Muscle layer of colon (tissue), 2 donors: Measurements from ENCODE around the gene KLHDC3.
A peak's percentile ranks its signal among the peaks of the same experiment; 100 is the strongest.

Experiments used
- H3K27ac ChIP-seq: one replicate; pipeline ENCODE4 v1.7.0; 2013; ENCODE audit warnings: low read depth, mild to moderate bottlenecking, low read length, moderate library complexity
- H3K27me3 ChIP-seq, 2 donors: one replicate each; pipeline ENCODE4 v1.7.0; 2013; ENCODE audit warnings: low read length in 2 of 2, mild to moderate bottlenecking in 2 of 2; ENCODE audit not compliant: insufficient read depth in 2 of 2, control insufficient read depth in 1 of 2
- H3K36me3 ChIP-seq: one replicate; pipeline ENCODE4 v1.7.0; 2013; ENCODE audit warnings: mild to moderate bottlenecking, low read length; ENCODE audit not compliant: insufficient read depth
- H3K4me1 ChIP-seq: one replicate; pipeline ENCODE4 v1.7.0; 2013; ENCODE audit warnings: mild to moderate bottlenecking, low read length; ENCODE audit not compliant: insufficient read depth
- H3K4me3 ChIP-seq, 2 donors: one replicate each; pipeline ENCODE4 v1.7.0; 2013; ENCODE audit warnings: low read length in 2 of 2, low read depth in 1 of 2, mild to moderate bottlenecking in 1 of 2, moderate library complexity in 1 of 2
- H3K9ac ChIP-seq: one replicate; pipeline ENCODE4 v1.7.0; 2013; ENCODE audit warnings: low read length
- H3K9me3 ChIP-seq: one replicate; pipeline ENCODE4 v1.7.0; 2013; ENCODE audit warnings: mild to moderate bottlenecking, low read length
- donor health status: abdominal sarcoma.
- donor health status: Adenocarcinoma of cecum.

The KLHDC3 gene

GRCh38 chr6:43016176-43016942, 2.3 kb downstream of the KLHDC3 start:
- Histone ChIP-seq H3K4me3 (no peak overlapping the region), H3K27me3 (no peaks in the 10 kb centered on the region), H3K27ac (no peak overlapping the region), H3K9me3 (no peaks in the 10 kb centered on the region), H3K9ac (no peak overlapping the region), H3K36me3 (peaks cover 37% of the 10 kb centered on the region), H3K4me1 (peaks cover 47% of the 10 kb centered on the region)

- Histone ChIP-seq H3K4me3 (no peak overlapping the region), H3K4me1 (peaks cover 47% of the 10 kb centered on the region), H3K9me3 (no peaks in the 10 kb centered on the region), H3K27me3 (no peaks in the 10 kb centered on the region), H3K9ac (no peak overlapping the region), H3K36me3 (peaks cover 31% of the 10 kb centered on the region), H3K27ac (no peak overlapping the region)
These were observed 2.9 kb downstream of the KLHDC3 start for GRCh38 chr6:43016943-43017334.

- Histone ChIP-seq H3K4me3 (no peak overlapping the region), H3K9ac (no peak overlapping the region), H3K27me3 (no peaks in the 10 kb centered on the region), H3K36me3 (peaks cover 30% of the 10 kb centered on the region), H3K9me3 (no peaks in the 10 kb centered on the region), H3K27ac (no peak overlapping the region), H3K4me1 (peaks cover 49% of the 10 kb centered on the region)
These were observed 5.1 kb downstream of the KLHDC3 start for GRCh38 chr6:43019152-43019551.

GRCh38 chr6:43020052-43020705, 6.1 kb downstream of the KLHDC3 start:
- H3K27ac ChIP-seq, result peak overlapping the region; percentile 90
- H3K27me3 ChIP-seq, result no peaks in the 10 kb centered on the region
- H3K36me3 ChIP-seq, result peaks cover 40% of the 10 kb centered on the region
- H3K9me3 ChIP-seq, result no peaks in the 10 kb centered on the region
- no peak overlapping the region for H3K4me3 ChIP-seq
- peaks cover 44% of the 10 kb centered on the region for H3K4me1 ChIP-seq
- H3K9ac ChIP-seq, result no peak overlapping the region

GRCh38 chr6:43020847-43021246, 6.8 kb downstream of the KLHDC3 start:
- H3K27ac ChIP-seq, result peak overlapping the region; percentile 90
- H3K36me3 ChIP-seq, result peaks cover 43% of the 10 kb centered on the region
- H3K4me1 ChIP-seq, result peaks cover 39% of the 10 kb centered on the region
- no peaks in the 10 kb centered on the region for H3K9me3 ChIP-seq
- H3K27me3 ChIP-seq, result no peaks in the 10 kb centered on the region
- peak overlapping the region; percentile 75 to 95 for H3K4me3 ChIP-seq
- H3K9ac ChIP-seq, result peak overlapping the region; percentile 65

GRCh38 chr6:43021270-43022047, 7.4 kb downstream of the KLHDC3 start, which contains the start of gene RRP36:
TSS of gene RRP36 (plus strand) at chr6:43021623. CDS start at chr6:43021655, 32 bp downstream.
- peaks cover 49% of the 10 kb centered on the region for H3K36me3 ChIP-seq
- H3K27ac ChIP-seq, result peak within 1 kb of the TSS; percentile 99
- no peaks in the 10 kb centered on the region for H3K9me3 ChIP-seq
- H3K27me3 ChIP-seq, result no peaks in the 10 kb centered on the region
- H3K9ac ChIP-seq, result peak within 1 kb of the TSS; percentile 65
- H3K4me3 ChIP-seq, result peak within 1 kb of the TSS; percentile 75 to 95
- peaks cover 32% of the 10 kb centered on the region for H3K4me1 ChIP-seq

GRCh38 chr6:43024436-43024835, 10.4 kb downstream of the KLHDC3 start:
- H3K4me3 ChIP-seq, result no peak overlapping the region
- no peak overlapping the region for H3K27ac ChIP-seq
- H3K36me3 ChIP-seq, result peaks cover 58% of the 10 kb centered on the region
- no peaks in the 10 kb centered on the region for H3K9me3 ChIP-seq
- no peak overlapping the region for H3K9ac ChIP-seq
- peaks cover 24% of the 10 kb centered on the region for H3K4me1 ChIP-seq
- H3K27me3 ChIP-seq, result no peaks in the 10 kb centered on the region

GRCh38 chr6:43026365-43026764, 12.3 kb downstream of the KLHDC3 start:
- Histone ChIP-seq H3K9ac (no peak overlapping the region), H3K27ac (no peak overlapping the region), H3K27me3 (no peaks in the 10 kb centered on the region), H3K4me3 (no peak overlapping the region), H3K9me3 (no peaks in the 10 kb centered on the region), H3K36me3 (peaks cover 57% of the 10 kb centered on the region), H3K4me1 (peaks cover 16% of the 10 kb centered on the region)

GRCh38 chr6:43029120-43029519, 15.1 kb downstream of the KLHDC3 start:
- Histone ChIP-seq H3K27me3 (no peaks in the 10 kb centered on the region), H3K27ac (no peak overlapping the region), H3K9ac (no peak overlapping the region), H3K36me3 (peaks cover 64% of the 10 kb centered on the region), H3K4me1 (peaks cover 2% of the 10 kb centered on the region), H3K9me3 (no peaks in the 10 kb centered on the region), H3K4me3 (no peak overlapping the region)

GRCh38 chr6:43032326-43032725, 18.3 kb downstream of the KLHDC3 start:
- H3K27me3 ChIP-seq, result no peaks in the 10 kb centered on the region
- H3K27ac ChIP-seq, result no peak overlapping the region
- H3K9ac ChIP-seq, result no peak overlapping the region
- H3K36me3 ChIP-seq, result peaks cover 48% of the 10 kb centered on the region
- peaks cover 3% of the 10 kb centered on the region for H3K4me1 ChIP-seq
- H3K4me3 ChIP-seq, result no peak overlapping the region
- no peaks in the 10 kb centered on the region for H3K9me3 ChIP-seq

GRCh38 chr6:43033496-43034189, 19.6 kb downstream of the KLHDC3 start:
- no peak overlapping the region for H3K4me3 ChIP-seq
- H3K9ac ChIP-seq, result no peak overlapping the region
- no peaks in the 10 kb centered on the region for H3K27me3 ChIP-seq
- peaks cover 50% of the 10 kb centered on the region for H3K36me3 ChIP-seq
- H3K9me3 ChIP-seq, result no peaks in the 10 kb centered on the region
- H3K4me1 ChIP-seq, result peaks cover 3% of the 10 kb centered on the region
- H3K27ac ChIP-seq, result no peak overlapping the region
